Stromal cell of bone marrow (primary cell): ENCODE data around the gene LAIR1.
"Not testable (repeated sequence)": the region's sequence is repeated elsewhere in the genome, so short reads cannot be mapped to it uniquely, and the experiment has no call there.

Experiments
- DNase-seq: peaks from one replicate; pipeline ENCODE4 v3.0.0-alpha.2; 2012; ENCODE audit warnings: low read depth

The LAIR1 gene

DNA sequence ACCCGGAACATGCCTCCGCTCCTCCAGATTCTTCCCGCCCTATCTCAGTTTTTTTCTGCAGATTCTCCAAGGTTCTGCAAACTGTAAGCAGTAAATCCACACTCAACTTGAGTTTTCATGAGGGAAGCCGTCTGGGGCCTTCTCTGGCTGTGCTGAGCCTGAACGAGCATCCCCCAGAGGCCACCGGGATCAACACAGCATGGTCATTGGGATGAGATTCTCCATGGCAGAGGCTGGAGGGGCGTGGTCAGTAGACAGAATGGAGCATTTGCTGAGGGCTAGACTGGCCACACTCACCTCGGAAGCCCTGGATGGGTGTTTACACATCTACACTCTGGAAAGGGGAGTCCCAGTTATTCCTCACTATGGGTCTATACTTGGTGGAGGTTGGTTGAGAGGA is 23.4 kb downstream of the LAIR1 start:
- DNase-seq = no peak

DNA sequence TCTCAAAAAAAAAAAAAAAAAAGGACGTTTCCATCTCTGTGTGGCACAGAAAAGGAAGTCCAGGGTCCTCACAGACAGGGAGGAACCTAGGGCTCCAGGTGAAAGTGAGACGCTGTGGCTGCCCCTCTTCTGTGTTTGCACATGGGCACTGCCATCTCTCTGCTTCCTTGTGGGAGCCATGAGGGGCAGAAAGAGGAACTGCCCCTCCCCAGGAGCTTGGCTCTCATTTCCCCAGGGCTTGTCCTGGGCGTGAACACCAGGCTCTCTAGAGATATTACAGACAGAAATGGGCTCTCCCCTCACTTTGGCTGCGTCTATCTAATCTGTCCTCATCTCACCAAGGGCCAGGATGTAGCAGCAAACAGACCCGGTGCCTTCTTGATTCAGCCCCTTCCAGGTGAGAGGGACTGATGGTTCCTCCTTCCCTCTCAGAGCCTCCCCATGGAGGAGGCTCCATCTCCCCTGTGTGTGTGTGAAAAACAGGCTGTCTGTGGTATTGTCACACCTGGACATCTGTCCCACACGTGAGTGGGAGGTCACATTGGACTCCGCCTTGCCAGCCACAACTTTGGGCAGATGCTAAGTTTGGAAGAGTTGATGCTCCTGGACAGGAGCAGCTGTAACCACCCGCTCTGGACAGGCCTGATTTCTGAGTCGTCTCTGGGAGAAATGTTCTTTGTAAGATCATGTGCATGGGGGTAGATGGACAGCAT is 24.9 kb downstream of the LAIR1 start:
- DNase-seq = no peak

DNA sequence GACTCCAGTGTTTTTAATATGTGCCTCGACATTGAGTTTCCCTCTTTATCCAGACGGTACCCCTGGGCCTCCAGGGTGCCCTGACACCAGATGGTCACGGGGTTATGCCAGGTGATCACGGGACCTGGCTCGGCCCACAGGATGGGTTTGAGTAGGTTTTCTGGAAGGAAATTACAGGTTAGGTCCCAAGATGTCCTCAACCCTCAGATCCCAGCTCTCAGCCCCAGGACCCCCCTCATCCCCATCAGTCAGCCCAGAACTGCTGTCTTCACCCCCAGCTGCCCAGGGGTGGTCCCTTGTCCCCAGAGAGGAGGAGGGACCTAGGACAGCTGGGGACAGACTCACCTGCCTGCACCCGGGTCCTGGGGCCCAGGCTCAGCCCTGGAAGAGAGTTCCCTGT is 26.2 kb downstream of the LAIR1 start:
- no peak for DNase-seq

DNA sequence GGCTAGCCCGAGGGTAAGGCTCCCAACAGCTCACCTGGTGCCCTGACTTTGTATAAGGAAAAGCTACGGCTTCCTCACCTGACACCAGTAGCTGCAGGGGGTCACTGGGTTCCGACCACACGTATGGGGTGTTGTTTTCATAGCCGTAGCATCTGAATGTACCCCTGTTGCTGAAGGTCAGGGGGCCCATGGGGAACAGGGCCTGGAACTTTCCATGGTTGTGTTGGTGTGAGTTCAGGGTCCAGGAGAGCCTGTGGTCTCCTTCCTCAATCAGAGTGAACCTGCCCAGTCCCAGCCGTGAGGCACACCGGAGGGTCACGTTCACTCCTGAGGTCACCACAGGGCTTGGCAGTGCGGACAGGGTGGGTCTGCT is 26.9 kb downstream of the LAIR1 start:
- DNase-seq = no peak

DNA sequence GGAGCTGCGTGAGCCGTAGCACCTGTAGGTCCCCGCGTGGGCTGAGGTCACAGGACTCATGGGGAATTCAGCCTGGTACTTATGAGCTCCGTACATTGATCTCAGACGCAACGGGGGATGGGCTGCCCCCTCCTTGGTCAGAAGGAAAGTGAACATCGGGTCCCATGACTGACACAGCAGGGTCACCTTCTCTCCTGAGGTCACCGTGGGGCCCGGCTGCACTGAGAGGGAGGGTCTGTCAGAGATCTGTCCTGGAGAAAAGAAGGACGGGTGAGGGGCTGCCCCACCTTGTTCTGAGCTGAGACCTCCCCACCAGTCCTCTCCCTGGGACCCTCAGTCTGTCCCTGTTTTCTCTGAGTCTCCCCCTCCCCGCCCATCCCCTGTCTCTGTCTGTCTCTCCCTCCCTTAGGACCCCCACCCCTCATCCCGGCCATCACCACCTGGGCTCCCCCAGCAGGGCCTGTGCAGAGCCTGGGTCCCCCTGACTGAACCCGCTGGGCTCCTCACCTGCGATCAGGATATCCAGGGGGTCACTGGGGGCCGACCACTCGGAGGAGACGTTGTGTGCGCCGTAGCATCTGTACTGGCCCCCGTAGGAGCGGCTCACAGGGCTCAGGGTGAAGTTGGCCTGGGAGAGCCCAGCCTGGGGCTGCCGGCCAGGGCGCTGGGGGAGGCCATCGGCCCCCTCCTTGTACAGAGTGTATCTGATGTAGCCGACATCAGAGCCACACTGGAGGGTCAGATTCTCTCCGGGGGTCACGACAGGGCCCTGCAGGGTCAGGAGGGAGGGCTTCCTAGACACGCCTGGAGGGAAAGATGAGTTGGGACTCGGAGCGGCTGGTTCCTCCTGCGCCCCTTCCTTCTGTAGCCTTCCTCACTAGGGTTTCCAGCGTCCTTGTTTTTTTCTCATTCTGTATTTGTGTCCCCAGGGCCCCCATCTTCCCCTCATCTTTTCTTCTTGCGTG is 27.6 kb downstream of the LAIR1 start:
- no peak for DNase-seq

DNA sequence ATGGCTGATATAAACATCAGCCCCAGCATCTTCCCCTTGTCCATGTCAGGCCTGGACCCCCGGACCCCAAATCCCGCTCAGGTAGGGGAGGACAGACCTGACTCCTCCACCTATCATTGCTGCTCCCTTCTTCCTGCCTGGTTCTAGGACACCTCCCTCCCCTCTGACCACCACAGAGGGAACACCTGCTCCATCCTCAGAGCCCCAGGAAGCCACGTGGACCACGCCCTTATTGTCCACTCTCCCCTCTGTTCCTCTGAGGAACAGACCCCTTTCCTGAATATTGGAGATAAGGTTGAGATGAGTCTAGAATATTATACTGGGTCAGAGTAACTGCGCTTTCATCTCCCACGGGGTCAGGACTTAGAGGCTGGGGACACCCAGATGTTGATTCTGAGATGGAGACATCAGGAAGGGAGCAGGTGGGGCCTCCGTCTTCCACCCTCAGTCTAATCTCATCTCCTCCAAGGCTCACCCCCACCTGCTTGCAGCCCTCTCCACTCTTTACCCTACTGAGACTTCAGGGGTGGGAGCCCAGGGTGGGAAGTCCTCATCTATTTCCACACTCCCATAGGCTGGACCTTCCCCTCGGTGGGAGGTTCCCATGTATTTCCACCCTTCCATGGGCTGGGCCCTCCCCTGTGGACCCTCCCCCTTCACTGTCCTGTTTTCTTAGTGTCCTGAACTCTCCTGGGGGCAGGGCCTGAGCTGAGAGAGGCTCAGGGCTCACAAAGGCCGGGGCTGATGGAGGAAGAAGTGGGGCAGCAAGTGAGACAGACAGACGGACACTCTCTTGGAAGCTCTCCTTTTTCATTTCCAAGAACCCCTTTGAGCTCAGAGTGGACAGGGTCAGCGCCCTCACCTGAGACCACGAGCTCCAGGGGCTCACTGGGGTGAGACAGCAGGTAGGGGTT is 28.5 kb downstream of the LAIR1 start:
- no peak for DNase-seq

DNA sequence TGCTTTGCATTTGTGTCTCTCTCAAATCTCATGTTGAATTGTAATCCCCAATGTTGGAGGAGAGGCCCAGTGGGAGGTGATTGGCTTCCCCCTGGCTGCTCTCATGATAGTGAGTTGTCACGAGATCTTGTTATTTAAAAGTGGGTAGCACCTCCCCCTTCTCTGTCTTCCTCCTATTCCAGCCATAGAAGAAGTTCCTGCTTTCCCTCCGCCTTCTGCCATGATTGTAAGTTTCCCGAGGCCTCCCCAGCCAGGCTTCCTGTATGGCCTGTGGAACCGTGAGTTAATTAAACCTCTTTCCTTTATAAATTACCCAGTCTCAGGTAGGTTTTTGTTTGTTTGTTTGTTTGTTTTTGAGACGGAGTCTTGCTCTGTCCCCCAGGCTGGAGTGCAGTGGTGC is 29.6 kb downstream of the LAIR1 start:
- DNase-seq = no peak

DNA sequence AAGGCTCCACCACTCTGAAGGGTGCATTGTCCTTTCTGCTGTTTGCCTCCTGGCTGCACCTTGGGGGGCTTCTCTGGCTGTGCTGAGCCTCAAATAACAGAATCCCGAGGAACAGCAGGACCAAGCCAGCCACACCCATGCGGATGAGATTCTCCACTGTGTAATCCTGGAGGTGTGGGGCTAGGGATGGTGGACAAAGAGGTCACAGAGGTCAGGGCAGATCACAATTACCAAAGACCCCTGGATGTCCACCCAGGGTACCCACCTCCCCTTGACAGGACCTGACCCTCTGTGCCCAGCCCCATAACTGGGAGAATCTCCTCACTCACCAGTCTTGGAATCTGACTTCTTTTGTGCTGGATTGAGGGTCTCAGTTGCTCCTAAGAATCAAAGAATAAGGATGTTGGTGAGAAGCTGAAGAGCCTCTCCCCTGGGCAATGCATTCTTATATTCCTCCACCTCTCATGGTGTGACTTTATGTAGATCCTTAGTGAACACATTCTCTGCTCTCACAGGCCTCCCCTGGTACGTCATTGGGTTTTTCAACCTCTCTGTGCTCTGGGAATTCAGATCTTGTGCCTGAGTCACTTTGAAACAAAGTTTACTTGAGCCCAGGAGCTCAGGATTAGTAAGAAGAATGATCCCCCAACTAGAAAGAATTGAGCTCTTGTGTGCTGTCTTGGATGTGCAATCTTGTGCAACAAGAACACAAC is 31.0 kb downstream of the LAIR1 start:
- DNase-seq = no peak

DNA sequence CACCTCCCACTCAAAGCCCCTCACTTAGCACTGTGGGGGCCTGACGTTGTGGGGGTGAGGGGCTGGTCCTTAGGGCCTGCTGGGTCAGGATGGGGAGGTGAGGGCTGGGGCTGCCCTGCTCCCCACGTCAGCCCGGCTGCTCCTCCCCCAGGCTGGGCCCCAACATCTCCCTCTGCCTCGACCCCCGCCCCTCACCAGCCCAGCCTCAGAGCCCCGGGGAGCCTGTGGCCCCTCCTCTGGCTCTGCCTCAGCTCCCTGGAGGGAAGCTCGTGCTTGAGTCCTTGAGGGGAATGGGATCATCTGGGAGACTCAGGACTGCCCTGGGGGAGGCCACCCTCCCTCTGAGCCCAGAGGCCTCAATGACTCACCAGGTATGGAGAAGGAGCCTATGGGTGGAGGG is 32.6 kb downstream of the LAIR1 start:
- no peak for DNase-seq

DNA sequence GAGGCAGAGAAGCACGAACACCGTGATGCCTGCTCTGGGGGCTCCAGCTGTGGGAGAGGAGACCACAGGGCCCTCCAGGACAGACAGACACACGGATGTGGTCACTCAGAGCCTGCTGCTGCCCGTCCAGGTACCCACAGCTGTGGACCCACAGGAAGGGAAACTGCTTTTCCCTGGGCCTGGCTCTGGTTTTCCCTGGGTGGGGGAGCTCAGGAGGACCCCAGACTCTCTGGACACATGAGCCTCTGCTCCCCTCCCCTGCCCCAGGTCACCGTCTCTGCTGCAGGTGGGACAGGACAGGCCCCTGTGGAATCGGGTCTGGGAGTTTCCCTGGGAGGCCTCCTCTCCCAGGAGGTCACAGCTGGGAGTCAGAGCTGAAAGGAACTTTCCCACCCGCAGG is 33.1 kb downstream of the LAIR1 start:
- DNase-seq = no peak

DNA sequence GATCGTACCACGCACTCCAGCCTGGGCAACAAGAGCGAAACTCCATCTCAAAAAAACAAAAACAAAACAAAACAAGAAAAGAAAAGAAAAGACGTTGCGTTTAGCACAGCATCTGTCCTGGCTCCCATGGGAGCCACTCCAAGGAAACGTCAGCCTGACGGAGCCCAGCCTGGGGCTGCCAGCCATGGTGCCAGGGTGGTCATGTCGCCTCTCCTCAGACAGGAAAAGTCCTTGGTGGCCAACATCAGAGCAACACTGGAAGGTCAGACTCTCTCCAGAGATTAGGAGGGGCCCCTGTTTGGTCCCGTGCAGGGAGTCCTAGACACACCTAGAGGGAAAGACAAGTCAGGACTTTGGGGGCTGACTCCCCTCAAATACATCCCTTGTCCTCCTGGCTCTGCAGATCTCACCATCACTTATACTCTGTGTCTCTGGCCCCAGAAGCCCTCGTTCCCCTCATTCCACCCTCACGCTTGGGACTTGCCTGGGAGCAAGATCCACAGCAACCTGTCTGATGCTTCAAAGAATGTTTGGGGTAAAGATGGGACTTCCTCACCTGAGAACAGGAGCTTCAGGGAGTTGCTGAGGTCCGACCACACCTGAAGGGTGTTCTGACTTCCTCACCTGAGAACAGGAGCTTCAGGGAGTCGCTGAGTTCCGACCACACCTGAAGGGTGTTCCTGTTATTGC is 35.1 kb downstream of the LAIR1 start:
- no peak for DNase-seq

DNA sequence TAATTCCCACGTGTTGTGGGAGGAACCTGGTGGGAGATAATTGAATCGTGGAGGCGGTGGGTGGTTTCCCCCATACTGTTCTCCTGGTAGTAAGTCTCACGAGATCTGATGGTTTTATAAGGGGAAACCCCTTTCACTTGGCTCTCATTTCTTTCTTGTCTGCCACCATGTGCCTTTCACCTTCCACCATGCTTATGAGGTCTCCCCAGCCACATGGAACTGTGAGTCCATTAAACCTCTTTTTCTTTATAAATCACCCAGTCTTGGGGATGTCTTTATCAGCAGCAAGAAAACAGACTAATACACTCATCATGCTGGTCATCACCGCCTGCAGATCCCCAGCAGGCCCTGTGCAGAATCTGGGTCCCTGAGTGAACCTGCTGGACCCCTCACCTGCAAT is 36.0 kb downstream of the LAIR1 start:
- not testable (repeated sequence) for DNase-seq

DNA sequence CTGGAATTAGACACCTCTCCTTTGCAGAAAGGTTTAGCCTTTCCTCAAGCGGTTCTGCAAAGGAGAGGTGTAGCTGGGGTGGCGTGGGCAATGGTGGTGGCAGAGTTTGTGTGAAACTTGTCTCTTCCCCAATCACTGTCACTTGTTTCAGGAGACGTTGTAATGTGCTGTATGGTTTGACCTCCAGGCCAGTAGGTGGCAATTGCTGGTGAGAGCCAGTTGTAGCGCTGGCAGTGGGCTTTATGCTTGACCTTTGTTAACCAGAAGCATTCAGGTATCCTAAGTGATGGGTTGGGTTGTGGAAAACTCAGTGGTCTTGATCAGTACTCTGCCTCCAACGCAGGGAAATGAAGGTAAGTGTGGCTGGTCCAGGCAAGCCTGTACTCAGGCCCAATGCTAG is 39.1 kb downstream of the LAIR1 start:
- no peak for DNase-seq

DNA sequence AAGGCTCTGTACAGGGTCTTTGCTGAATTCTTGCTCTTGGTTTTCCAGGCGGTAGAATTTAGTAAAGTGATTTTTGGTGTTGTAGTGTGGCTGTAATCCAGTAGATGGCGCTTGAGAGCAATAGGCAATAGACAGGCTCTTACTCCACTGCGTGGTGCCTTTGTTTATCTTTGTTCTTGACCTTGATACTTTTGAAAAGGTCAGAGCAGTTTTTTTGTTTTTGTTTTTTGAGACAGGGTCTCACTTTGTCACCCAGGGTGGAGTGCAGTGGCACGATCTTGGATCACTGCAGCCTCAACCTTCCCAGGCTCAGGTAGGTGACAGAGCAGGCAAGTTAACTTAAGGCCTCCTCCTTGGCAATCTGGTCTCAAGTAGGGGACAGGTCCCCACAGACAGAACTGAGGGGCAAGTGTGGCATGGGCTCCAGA is 39.5 kb downstream of the LAIR1 start:
- peak; percentile 9 for DNase-seq

DNA sequence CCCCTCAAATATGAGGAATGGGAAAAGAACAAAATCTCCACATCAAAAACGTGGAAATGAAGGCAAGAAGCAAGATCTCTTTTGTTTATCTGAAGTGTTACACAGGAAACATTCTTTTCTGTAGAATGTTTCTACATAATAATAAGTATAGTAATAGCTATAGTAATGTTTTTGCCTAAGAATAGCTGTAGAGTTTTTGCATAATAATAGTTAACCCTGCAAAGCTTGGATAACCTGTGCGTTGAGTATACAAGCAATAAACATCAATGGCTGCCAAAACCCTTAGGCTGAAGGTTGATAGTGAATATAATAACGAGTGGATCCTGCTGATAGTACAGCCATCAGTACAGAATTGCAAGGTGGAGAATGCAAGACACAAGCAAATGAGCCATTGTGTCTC is 40.7 kb downstream of the LAIR1 start:
- no peak for DNase-seq

DNA sequence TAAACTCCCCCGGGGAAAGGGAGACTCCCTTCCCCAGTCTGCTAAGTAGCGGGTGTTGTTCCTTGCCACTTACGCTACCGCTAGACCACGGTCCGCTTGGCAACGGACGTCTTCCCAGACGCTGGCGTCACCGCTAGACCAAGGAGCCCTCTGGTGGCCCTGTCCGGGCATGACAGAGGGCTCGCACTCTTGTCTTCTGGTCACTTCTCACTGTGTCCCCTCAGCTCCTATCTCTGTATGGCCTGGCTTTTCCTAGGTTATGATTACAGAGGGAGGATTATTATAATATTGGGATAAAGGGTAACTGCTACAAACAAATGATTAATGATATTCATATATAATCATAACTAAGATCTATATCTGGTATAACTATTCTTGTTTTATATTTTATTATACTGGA is 41.8 kb downstream of the LAIR1 start:
- DNase-seq = not testable (repeated sequence)

DNA sequence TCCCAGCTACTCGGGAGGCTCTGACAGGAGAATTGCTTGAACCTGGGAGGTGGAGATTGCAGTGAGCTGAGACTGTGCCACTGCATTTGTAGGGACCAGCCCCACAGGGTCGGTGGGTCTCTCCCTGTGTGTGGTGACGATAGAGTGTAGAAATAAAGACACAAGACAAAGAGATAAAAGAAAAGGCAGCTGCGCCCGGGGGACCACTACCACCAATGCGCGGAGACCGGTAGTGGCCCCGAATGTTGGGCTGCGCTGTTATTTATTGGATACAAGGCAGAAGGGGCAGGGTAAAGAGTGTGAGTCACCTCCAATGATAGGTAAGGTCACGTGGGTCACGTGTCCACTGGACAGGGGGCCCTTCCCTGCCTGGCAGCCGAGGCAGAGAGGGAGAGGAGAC is 42.4 kb downstream of the LAIR1 start:
- DNase-seq = not testable (repeated sequence)

DNA sequence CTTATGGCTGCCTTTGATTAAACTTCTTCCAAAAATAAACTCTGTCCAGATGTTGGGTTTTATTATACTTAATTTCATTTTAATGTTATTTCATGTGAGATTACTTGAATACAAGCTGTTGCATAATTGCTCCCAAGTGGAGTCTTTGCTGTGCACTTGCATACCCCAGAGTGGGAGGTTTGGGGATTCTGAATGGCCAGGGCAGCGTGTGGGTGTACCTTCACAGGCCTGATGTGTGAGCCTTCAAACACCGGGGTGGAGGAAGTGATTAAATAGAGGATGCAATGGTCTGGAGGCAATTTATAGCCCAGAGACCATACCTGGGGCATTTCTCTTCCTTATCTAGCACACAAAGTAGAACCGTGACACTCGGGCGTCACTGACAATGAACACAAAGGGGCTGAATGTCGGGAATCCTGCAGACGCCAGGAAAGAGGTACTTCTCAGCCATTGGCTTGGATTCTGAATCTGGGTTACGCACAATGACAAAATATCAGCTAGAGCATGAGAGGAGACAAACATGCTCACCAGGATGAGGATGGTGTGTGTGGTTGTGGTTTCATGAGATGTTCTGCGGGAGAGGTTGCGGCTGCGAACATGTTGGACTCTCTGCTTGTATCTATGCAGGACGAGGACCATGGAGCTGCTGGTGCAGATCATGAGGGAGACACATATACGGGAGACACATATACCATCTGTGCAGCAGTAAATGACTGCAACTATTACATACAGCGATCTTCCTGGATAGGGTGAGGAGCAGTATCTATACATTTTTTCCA is 44.6 kb downstream of the LAIR1 start:
- DNase-seq = no peak

DNA sequence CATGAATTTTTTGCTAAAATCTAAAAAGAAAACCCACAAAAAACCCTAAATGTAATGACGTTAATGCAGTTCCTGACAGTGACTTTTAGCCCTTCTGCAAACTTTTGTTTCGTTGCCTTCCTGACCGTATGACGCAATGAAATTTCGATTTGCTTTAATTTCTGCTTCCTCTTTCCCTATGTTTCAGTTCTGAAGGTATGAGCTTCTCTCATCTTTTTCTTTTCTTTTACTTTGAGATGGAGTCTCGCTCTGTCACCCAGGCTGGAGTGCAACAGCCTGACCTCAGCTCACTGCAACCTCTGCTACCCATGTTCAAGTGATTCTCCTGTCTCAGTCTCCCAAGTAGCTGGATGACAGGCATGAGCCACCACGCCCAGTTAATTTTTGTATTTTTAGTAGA is 45.7 kb downstream of the LAIR1 start:
- DNase-seq = no peak

DNA sequence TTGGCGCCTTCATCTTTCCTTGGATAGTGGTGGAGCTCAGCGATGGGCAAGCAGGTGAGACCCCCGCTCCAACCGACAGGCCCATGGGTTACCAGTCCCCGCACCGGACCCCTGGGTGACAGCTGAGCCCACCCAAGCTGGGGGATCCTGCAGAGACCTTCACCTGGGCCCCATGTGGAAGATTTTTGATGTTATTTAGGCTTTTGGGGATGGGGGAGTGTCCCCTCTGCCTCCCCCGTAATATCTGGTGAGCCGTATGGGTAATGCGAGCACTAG is 46.8 kb downstream of the LAIR1 start:
- no peak for DNase-seq
